GM21717 (cell line): ENCODE results near the gene TNFSF9.
"Not testable (repeated sequence)": the region's sequence is repeated elsewhere in the genome, so short reads cannot be mapped to it uniquely, and the experiment has no call there.

Experiments
- ATAC-seq: cut with Tn5 transposase; IDR thresholded peaks from one replicate; pipeline ENCODE4 v1.9.1; 2021; ENCODE audit warnings: mild to moderate bottlenecking, moderate library complexity; ENCODE audit not compliant: unreplicated experiment

TNFSF9 gene

DNA sequence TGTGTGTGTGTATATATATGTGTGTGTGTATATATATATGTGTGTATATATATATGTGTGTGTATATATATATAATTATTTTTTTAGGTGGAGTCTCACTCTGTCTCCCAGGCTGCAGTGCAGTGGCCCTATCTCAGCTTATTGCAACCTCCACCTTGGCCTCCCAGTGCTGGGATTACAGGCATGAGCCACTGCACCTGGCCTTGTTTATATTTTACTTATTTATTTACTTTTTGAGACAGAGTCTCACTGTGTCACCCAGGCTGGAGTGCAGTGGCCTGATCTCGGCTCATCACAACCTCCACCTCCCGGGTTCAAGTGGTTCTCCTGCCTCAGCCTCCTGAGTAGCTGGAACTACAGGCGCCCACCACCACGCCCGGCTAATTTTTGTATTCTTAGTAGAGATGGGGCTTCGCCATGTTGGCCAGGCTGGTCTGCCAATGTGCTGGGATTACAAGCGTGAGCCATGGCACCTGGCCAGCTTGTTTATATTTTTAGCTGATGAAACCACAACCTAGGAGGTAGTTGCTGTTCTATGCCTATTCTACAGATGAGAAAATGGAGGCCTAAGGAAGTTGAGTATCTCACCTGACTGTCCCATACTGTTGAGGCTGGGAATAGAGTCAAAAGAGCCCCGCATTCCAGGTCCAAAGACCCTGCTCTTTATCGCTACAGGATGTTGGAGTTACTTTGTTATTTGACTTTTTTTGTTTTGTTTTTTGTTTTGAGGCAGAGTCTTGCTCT lies 22.6 kb upstream of the TNFSF9 start:
- ATAC-seq, result not testable (repeated sequence)

DNA sequence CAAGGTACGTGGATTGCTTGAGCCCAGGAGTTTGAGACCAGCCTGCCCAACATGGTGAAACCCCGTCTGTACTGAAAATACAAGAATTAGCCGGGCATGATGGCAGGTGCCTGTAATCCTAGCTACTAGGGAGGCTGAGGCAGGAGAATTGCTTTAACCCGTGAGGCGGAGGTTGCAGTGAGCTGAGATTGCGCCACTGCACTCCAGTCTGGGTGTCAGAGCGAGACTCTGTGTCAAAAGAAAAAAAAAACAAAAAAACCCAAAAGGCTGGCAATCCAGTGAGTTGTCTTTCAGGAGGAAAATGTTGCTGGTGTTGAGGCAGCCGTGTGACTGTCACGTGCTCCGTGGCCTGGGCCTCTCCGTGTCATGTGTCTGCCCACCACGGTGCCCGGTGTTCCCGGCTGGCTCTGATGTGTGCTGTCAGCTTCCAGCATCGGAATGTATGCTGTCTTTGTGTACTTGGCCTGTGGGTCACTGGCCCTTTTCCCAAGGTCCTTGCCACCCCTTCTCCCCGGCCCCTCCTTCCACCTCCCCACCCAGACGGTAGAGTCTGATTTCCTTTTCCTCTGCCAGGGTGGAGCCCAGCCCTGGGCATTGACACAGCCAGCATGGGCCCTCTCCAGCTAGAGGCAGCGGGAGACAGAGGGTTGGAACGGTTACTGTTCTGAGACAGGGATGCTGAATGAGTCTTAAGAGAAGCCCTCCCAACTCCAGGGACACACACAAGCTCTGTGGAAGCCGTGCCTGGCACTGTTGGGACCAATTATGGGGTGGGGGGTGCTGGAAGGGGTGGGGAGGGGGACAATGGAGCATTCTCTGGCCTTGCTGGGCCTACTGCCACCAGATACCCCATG lies 21.5 kb upstream of the TNFSF9 start:
- no peak for ATAC-seq

DNA sequence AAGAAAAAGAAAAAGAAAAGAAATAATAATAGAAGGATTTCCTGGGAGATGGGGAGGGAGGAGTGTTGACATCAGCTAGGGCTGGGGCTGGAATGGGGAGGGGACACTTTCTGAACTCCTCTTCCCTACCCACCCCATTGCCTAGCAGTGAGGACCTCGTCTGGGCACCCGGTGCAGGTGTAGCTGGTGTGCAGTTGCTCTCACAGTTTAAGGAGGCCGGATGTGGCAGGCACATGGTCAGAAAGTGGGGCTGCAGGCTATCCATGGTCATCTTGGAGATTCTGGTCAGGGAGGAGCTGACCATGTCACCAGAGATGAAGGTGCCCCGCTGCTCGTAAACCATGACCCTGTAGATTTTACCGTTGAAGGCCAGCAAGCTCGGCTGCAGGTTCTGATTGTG lies 20.2 kb upstream of the TNFSF9 start:
- no peak for ATAC-seq

DNA sequence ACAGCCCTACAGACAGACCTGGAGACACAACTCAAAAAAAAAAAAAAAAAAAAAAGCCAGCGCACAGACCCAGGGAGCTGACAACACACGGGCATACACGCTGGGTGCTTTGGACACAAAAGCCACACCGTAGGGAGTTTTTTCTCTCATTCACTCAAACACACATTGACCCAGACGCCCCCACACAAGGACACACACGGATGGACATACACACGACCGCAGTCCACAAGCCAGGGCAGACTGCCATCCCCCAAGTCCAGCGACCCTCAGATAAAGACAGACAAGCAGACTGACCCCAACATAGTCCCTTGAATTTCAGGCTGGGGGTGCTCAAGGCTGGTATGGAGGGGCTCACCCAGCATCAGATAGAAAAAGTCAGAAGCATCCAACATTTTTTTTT lies 16.7 kb upstream of the TNFSF9 start:
- ATAC-seq, result no peak

DNA sequence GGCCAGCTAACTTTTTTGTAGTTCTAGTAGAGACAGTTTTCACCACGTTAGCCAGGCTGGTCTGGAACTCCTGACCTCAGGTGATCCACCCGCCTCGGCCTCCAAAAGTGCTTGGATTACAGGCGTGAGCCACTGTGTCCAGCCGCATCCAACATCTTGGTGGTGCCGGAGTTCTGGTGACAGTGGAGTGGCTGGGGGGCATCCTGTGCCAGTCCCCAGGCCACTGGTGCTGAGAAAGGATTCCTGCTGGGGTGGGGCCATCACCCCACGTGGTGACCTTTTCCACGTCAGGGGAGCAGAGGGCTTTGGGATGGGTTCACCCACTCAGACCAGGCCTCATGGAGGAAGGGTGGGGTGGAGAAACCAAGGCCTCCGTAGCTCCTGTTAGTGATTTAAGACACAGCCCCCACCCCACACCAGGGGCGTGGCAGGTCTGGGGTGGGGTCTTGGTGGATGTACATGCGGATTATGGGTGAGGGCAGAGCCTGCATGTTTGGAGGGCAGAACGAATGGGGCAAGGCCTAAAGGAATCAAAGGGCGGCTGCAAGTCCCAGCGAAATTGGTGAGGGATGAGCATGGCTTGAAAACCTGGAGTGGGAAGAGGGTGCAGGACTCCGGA lies 15.8 kb upstream of the TNFSF9 start:
- no peak for ATAC-seq

DNA sequence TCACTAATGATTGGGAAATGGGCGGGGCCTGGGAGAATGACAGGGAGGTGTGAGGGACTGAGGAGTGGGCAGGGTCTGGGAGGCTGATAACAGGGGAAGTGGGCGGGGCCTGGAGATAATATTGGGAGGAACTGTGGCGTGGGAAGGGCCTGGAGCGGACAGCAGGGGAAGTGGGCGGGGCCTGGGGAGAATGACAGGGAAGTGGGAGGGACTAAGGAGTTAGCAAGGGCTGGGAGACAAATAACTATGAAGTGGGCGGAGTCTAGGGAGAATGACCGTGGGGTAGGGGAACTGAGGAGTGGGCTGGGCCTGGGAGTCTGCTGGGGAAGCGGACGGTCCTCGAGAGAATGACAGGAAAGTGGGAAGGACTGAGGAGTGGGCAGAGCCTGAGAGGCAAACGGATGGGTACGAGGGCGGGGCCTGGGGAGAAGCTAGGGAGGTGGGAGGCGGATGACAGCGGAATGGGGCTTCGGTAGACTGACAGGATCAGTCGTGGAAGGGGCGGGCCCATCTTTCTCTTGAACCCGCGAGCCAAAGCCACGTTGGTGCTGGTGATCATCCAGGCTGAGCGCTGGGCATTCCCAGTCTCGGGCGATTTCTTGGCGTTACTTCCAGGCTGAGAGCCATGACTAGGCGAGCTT lies 14.7 kb upstream of the TNFSF9 start:
- ATAC-seq, result no peak

DNA sequence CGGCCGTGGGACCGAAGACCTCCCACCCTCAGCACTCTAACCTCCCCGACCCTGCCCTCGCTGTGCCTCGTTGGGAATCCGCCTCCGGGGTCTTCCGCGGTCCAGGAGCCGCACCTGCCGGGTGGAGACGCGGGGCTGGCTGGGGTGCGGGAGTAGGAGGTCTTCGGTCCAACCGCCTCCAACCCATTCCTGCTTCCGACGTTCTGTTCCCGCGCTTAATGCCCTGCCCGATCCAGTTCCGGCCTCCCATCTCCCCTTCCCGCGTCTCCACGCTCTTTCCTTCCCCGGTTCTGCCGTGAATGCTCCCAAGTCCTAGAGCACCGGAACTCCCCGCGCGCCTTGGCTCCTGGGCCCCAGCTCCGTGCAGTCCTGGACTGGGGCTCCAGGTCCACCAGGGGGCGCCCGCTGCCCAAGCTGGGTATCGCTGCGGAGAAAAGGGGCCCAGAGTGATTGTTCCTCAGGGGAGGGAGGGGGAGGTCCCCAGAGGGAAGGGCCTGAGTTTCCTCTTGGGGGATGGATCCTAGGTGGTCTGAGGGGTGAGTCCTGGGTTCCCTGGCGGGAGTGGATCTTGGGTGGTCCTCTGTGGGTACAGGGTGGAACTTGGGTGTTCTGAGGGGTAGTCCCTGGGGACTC lies 14.1 kb upstream of the TNFSF9 start:
- ATAC-seq, result no peak

DNA sequence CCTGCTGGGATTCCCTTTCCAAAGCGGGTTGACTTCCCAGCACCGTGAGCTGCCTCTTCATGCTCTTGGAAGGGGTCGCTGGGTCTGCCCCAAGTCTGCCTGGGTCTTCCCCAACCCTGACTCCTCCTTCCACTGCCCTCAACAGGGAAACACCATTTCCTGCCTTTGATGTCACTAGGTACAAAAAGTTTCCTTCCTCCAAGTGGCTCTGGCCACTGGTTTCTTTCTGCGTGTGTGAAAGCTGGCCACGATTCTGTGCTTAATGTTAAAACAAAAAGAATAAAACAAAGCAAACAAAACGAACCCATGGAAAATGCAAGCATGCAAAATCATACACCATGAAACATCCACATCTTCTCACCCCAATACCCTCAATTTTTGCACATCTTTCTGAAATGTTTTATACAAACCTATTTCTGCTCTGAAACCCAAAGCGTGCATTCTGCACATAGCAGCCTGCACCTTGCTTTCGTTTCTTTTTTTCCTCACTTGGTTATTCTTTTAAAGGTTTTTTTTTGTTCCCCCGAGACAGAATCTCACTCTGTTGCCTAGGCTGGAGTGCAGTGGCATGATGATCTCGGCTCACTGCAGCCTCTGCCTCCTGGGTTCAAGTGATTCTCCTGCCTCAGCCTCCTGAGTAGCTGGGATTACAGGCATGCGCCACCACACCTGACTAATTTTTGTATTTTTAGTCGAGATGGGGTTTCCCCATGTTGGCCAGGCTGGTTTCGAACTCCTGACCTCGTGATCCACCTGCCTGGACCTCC lies 12.5 kb upstream of the TNFSF9 start:
- no peak for ATAC-seq

DNA sequence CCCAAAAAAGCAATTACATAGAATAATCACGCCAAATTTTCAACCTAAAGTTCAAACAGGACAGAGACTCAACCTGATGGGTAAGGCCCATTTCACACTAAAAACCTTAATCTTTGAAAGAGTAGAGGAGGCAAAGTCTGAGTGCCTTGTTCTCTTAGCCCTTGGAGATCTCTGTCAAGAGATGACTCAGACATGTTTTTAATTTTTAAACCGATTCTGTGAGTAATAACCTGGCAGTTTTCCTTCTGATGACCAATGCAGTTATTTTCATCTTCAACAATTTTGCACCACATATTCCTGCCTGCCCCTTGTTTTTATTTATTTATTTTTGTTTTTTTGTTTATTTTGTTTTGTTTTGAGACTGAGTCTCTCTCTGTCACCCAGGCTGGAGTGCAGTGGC lies 11.5 kb upstream of the TNFSF9 start:
- no peak for ATAC-seq

DNA sequence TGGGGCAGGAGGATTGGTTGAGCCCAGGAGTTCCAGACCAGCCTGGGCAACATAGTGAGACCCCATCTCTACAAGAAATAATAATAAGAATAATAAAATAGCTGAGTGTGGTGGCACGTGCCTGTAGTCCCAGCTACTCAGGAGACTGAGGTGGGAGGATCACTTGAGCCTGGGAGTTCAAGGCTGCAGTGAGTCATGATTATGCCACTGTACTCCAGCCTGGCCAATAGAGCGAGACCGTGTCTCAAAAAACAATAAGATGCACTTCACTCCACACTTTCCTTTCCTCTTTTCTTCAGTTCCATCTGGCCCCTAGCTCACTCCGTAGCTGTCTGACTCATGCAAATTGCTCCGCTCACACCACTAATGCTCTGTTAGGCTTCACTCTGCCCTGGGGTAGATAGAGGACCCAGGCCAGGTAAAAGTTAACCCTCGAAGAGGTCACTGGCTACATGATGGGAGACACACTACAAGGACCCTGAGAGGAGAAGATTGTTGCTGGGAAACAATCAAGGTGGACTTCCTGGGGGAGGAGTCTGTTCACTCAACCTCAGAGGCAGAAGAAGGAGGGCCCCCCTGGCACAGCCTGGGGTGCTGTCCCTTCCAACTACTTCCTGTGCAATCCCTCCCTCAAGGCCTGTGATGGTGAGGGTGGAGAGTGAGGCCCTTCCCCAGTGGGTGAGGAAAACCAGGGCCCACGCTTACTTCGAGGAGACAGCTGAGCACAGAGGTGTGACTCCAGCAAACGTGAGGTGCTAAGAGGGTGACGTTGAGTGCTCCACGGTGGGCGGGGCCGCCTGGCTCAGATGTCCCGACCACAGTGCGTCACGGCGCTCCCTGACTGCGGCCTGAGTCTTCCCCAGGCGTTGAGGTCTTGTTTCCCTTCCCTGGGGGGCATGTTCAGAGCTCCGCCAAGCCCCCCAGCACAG lies 8.8 kb upstream of the TNFSF9 start:
- ATAC-seq, result peak; percentile 41

DNA sequence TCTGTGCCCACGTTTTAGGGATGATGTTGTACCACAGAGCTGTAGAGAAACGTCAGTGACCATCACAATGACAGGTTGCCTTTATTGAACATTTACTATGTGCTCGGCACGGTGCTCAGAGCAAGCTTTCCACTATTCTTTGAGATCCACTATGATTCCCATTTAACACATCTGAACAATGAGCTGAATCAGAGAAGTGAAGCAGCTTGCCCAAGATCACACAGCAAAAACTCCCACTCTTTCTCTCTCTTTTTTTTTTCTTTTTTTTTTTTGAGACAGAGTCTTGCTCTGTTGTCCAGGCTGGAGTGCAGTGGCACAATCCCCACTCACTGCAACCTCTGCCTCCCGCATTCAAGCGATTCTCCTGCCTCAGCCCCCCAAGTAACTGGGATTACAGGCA lies 8.1 kb upstream of the TNFSF9 start:
- no peak for ATAC-seq

DNA sequence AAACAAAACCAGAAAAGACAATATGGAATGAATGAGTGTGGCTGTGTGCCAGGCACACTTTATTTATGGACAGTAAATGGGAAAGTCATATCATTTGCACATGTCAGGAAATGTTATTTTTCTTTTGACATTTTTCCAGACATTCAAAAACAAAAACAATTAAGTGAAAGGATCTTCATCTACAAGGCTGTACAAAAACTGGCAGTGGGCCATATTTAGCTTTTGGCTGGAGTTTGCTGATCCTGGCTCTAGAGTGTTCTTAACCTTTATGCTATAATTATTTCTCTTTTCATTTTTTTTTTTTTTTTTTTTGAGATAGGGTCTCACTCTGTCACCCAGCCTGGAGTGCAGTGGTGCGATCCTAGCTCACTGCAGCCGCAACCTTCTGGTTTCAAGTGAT lies 6.5 kb upstream of the TNFSF9 start:
- no peak for ATAC-seq

DNA sequence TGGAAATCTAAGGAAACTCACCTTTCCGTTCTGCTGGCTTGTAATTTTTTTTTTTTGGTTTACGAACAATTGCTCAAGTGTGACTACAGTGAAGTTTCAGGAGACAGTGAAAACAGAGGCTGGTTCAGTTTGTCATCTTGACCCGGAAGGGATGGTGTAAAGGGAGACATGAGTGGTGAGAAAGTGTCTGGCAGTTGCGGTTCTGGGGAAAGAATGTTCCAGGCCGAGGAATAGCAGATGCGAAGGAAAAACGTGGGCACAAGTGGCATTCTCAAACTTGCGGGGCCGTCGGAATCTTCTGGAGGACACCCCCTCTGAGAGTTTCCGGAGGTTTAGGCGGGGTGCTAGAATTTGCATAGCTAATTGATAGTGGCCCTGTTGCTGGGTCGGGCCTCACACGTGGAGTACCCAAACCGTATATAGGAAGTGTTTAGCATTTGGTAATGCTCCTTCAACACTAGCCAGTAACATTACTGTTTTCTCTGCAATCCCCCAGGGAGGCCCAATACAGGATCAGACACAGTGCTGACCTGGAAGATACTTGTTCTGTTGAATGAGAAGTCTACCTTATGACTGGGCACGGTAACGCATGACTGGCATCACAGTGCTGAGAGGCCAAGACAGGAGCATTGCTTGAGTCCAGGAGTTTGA lies 2.8 kb upstream of the TNFSF9 start:
- ATAC-seq, result peak; percentile 36

DNA sequence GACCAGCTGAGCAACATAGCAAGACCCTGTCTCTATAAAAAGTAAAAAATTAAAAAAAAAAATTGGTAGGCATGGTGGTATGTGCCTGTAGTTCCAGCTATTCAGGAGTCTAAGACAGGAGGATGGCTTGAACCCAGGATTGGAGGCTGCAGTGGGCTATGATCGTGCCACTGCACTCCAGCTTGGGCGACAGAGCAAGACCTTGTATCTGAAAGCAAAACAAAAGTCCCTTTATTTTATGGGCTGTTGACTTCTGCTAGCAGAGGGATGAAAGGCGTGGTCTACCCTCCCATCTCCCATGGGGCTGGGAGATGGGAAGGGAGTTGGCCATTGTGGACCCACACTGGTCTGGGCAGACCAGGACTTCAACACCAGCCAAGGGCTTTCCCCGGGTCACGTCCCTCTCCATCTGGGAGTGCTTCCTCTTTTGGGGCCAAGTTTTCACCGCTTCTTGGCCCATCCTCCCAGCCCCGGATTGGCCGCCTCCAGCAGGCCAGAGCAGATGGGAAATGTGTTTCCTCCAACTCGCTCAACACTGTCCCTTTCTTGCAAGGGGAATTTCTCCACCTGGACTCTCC lies 2.2 kb upstream of the TNFSF9 start:
- no peak for ATAC-seq

DNA sequence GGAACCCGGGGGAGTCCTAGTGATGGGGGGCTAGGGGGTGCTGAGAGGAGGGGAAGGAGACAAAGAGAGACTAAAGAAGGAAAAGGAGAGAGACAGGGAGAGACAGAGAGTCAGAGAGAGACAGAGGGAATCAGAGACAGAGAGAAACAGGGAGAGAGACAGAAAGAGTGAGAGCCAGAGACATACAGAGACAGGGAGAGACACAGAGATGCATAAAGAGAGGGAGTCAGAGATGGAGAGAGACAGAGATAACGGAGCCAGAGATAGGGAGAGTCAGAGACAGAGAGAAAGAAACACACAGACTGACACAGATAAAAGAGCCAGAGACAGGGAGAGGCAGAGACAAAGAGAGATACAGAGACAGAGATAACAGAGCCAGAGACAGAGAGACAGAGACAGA lies 1.5 kb upstream of the TNFSF9 start:
- no peak for ATAC-seq

DNA sequence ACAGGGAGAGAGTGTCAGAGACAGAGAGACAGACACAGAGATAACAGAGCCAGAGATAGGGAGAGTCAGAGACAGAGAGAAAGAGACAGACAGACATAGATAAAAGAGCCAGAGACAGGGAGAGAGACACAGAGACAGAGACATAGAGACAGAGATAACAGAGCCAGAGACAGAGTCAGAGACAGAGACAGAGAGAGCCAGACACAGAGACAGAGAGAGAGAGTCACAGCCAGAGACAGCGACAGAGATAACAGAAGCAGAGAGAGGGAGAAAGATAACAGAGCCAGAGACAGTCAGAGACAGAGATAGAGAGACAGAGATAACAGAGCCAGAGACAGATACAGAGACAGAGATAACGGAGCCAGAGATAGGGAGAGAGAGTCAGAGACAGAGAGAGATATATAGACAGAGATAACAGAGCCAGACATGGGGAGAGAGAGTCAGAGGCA lies 865 bp upstream of the TNFSF9 start:
- ATAC-seq, result no peak

DNA sequence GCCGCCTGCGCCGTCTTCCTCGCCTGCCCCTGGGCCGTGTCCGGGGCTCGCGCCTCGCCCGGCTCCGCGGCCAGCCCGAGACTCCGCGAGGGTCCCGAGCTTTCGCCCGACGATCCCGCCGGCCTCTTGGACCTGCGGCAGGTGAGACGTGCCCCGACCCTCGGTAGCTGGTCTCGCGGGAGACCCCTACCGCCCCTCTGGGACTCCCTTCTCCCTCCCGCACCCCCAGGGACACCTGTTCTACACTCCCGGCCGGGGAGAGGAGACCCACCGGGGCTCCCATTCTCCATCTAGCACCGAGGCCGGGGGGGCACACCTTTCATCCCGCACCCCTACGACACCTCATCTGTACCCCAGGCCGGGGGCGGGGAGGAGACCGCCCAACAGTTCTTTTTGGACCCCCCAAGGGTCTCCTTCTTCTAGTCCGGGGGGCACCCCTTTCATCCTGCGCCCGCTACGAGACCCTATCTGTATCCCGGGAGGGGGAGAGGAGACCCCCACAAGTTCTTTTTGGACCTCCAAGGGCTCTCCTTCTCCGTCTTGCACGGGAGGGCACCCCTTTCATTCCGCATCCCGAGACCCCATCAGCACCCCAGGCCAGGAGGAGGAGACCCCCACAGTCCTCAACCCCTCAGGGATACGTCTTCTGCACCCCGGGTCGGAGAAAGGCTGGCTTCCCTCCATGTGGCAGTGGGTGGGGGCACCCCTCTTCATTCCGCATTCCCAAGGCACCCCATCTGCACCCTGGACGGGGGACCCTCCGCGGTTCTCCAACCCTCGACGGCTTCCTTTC lies 533 bp downstream of the TNFSF9 start:
- no peak for ATAC-seq

DNA sequence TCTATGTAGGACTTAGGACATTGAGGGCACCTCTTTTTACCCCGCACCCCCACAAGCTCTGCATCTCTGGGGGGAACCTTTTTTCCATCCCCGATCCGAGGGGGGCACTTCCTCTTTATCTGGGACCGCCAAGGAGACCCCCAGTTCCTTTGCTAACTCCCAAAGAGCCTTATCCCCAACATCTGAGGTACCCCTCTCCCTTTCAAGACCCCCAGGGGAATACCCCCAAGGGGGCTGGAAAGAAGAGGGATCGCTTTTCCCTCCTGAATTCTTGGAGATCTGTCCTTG lies 1.1 kb downstream of the TNFSF9 start:
- ATAC-seq, result no peak
